Breast epithelium (tissue), 3 donors: Measurements from ENCODE around the gene ENTPD1.

Experiments
- CTCF ChIP-seq, 3 donors: fragments of 450-650 bp; IDR thresholded peaks; one replicate each; pipeline ENCODE4 v1.5.1; 2016 to 2017; ENCODE audit warnings: antibody characterized with exemption in 3 of 3, mild to moderate bottlenecking in 3 of 3, moderate library complexity in 3 of 3
- POLR2AphosphoS5 ChIP-seq, 3 donors: sonication (generic); formaldehyde crosslinking; IDR thresholded peaks; one replicate each; pipeline ENCODE4 v1.6.1; 2017; ENCODE audit warnings: antibody characterized with exemption in 3 of 3

GRCh38 chr10:95796504-95796903, 40.5 kb downstream of the ENTPD1 start:
- TF ChIP-seq CTCF (IDR thresholded peaks at IDR 0.05) (no peak), POLR2AphosphoS5 (IDR thresholded peaks at IDR 0.05) (no peak)
